Peyer's patch (tissue), 4 donors: ENCODE measurements around the gene FUNDC2. TPM values are rescaled to one million over a fixed set of nuclear protein-coding genes. Genes with fewer than 3 reads are reported as not detected.
A peak's percentile ranks its signal among the peaks of the same experiment; 100 is the strongest.

Source experiments
- DNase-seq, 3 donors: peaks; one replicate each; pipeline ENCODE4 v3.0.0-alpha.2; 2017 to 2019
- H3K27ac ChIP-seq, 4 donors: fragments of 200-600 bp; sonication (generic); one replicate each; pipeline ENCODE4 v1.5.1; 2016 to 2019
- H3K27me3 ChIP-seq, 2 donors: fragments of 200-600 bp; sonication (generic); one replicate each; pipeline ENCODE4 v1.5.1; 2019
- H3K36me3 ChIP-seq, 3 donors: fragments of 200-600 bp; sonication (generic); one replicate each; pipeline ENCODE4 v1.5.1; 2016 to 2019
- H3K4me1 ChIP-seq, 4 donors: fragments of 200-600 bp; sonication (generic); one replicate each; pipeline ENCODE4 v1.5.1; 2016 to 2019
- H3K4me3 ChIP-seq, 4 donors: fragments of 200-600 bp; sonication (generic); 1 replicate in 3 of 4; 2 replicates in 1 of 4; pipeline ENCODE4 v1.5.1; 2016 to 2019; ENCODE audit warnings: mild to moderate bottlenecking in 1 of 4
- H3K9me3 ChIP-seq, 4 donors: fragments of 200-600 bp; sonication (generic); one replicate each; pipeline ENCODE4 v1.5.1; 2016 to 2019; ENCODE audit warnings: mild to moderate bottlenecking in 1 of 4
- POLR2A ChIP-seq, 2 donors: fragments of 450-650 bp; IDR thresholded peaks; one replicate each; pipeline ENCODE4 v1.5.1; 2017; ENCODE audit warnings: antibody characterized with exemption in 2 of 2, mild to moderate bottlenecking in 2 of 2, moderate library complexity in 2 of 2
- total RNA-seq, 4 donors: library from RNA; depleted of rRNA; stranded (reverse); fragments of >200 nt; gene quantifications; one replicate each; pipeline ENCODE4 v1.1.0, GENCODE V29; 2016
- TF ChIP-seq, protein P1 (sequence below), 6 experiments: fragments of 450-650 bp in 4 of 6; fragments of 200-600 bp in 2 of 6; sonication (generic) in 1 of 6; IDR thresholded peaks; one replicate each; pipeline ENCODE4 v1.5.1; 2017 to 2019; ENCODE audit warnings: antibody characterized with exemption in 6 of 6, mild to moderate bottlenecking in 3 of 6, moderate library complexity in 1 of 6

The FUNDC2 gene
- total RNA-seq, 4 donors from 2014 or later, result 20.7 to 41.7 (median 35.1) TPM

DNA sequence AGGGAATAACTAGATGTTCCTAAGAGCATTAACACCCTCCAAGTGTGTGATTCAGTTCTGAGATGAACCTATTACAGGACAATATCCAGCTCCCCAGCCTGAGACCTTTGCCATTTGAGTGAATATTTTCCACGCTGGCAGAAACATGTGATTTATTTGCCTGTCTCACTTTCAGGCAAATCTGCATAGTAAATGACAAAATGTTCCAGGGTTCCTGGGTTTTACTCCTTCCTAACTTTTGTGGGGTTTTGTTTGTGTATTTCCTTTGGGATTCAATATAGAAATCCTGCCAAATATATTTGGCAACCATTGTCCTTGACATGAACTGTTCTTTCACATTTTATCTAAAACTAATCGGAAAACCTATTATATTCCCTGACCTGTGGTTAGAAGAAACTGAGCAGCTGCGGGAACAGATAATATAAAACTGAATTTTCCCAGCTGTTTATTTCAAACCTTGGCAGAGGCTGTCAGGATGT, 16.6 kb upstream of the FUNDC2 start:
- H3K4me1 ChIP-seq, result no peaks in the 10 kb centered on the region
- TF ChIP-seq, protein P1, sequence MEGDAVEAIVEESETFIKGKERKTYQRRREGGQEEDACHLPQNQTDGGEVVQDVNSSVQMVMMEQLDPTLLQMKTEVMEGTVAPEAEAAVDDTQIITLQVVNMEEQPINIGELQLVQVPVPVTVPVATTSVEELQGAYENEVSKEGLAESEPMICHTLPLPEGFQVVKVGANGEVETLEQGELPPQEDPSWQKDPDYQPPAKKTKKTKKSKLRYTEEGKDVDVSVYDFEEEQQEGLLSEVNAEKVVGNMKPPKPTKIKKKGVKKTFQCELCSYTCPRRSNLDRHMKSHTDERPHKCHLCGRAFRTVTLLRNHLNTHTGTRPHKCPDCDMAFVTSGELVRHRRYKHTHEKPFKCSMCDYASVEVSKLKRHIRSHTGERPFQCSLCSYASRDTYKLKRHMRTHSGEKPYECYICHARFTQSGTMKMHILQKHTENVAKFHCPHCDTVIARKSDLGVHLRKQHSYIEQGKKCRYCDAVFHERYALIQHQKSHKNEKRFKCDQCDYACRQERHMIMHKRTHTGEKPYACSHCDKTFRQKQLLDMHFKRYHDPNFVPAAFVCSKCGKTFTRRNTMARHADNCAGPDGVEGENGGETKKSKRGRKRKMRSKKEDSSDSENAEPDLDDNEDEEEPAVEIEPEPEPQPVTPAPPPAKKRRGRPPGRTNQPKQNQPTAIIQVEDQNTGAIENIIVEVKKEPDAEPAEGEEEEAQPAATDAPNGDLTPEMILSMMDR (IDR thresholded peaks at IDR 0.05), result no peak
- no peak for TF ChIP-seq POLR2A (IDR thresholded peaks at IDR 0.05)
- H3K27me3 ChIP-seq, result no peaks in the 10 kb centered on the region
- no peak overlapping the region for H3K27ac ChIP-seq
- no peak overlapping the region for H3K4me3 ChIP-seq
- DNase-seq, result no peak
- no peaks in the 10 kb centered on the region for H3K9me3 ChIP-seq
- H3K36me3 ChIP-seq, result no peaks in the 10 kb centered on the region

DNA sequence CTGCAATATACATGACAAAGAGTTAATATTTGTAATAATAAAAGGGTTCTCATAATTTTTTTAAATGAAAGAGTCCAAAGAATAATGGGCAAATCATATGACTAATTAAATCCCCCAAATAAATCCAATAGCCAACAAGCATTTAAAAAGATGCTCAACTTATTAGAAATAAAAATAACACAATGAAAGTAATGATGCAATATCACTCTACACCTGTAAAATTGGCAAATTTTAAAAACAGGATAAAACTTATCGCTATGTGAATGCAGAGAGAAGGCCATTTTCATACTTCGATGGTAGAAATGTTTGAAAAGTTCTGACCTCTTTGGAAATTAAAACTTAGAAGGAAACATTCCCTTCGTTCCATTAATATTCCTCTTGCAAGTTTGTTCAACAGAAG, 6.1 kb upstream of the FUNDC2 start:
- no peak overlapping the region for H3K4me3 ChIP-seq
- H3K36me3 ChIP-seq, result no peaks in the 10 kb centered on the region
- no peak for DNase-seq
- no peaks in the 10 kb centered on the region for H3K4me1 ChIP-seq
- H3K27me3 ChIP-seq, result no peaks in the 10 kb centered on the region
- TF ChIP-seq, protein P1 (IDR thresholded peaks at IDR 0.05), result no peak
- no peak for TF ChIP-seq POLR2A (IDR thresholded peaks at IDR 0.05)
- H3K9me3 ChIP-seq, result no peaks in the 10 kb centered on the region
- no peak overlapping the region for H3K27ac ChIP-seq

DNA sequence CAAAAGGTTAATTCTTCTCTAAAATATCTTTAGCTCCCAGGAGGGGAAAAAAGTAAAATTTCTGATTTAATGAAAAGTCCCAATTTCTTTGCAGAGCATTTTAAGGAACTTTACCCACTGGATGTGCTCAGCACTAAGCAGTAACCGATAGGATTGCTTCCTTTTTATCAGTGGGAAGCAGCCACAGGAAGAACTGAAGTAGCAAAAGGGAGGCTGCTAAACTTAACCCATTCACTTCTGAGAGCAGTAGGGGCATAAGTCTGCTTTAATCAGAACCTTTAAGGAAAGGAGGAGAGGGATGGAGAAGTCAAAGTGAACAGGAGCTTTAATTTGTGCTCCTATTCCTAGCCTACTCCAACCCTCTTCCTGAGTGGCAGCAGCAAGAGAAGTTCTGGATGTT, 4.1 kb upstream of the FUNDC2 start, which contains the start of gene F8:
Gene F8, minus strand, starts transcription at position 139 of the 400 bp plus-strand sequence. CDS start 171 bp downstream, outside the sequence.
- DNase-seq, result no peak
- Histone ChIP-seq H3K27me3 (no peaks in the 10 kb centered on the region), H3K4me3 (no peak within 1 kb of the TSS), H3K9me3 (no peaks in the 10 kb centered on the region), H3K27ac (no peak within 1 kb of the TSS), H3K4me1 (no peaks in the 10 kb centered on the region), H3K36me3 (no peaks in the 10 kb centered on the region)
- TF ChIP-seq, protein P1 (IDR thresholded peaks at IDR 0.05), result no peak
- no peak for TF ChIP-seq POLR2A (IDR thresholded peaks at IDR 0.05)

DNA sequence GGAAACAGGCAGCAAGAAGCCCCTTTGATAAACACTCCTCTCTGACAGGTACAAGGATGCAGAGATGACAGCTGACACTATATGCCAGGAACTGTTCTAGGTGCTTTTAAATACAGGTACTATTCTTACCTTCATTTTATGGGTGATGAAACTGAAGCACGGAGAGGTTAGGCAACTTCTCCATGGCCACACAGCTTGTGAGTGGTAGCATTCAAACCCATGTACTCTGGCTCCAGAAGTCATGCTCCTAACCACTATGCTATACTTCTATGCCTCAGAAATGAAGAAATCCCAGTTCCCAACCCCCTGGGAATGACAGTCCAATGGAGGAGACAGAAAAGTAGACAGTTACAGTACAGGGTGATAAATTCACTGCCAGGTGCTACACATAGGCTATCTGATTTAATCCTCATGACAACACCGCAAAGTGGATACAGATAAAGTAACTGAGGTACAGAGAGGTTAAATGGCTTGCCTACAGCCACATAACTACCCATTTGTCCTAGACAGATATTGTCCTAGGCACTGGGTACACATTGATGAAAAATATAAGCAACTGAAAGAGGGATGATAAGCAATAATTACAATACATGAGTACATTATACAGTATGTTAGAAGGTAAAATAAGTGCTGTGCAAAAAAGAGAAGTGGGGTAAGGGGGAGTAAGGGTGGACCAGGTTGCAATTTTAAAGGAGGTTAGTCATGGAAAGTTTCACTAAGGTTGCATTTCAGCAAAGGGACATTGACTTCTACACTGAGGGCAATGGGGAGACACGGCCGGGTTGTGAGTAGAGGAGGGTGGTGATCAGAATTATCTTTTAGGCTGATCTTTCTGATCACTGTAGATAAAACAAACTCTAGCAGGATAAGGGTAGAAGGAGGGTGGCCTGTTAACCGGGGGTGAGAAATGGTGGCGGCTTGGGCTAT, 2.5 kb upstream of the FUNDC2 start:
- no peak for DNase-seq
- TF ChIP-seq POLR2A (IDR thresholded peaks at IDR 0.05), result no peak
- TF ChIP-seq, protein P1 (IDR thresholded peaks at IDR 0.05), result no peak
- H3K4me3 ChIP-seq, result no peak overlapping the region
- no peaks in the 10 kb centered on the region for H3K27me3 ChIP-seq
- H3K4me1 ChIP-seq, result peaks cover 0 to 8% (median 0%) of the 10 kb centered on the region in 4 donors
- H3K36me3 ChIP-seq, result no peaks in the 10 kb centered on the region
- H3K9me3 ChIP-seq, result no peaks in the 10 kb centered on the region
- H3K27ac ChIP-seq, result no peak overlapping the region

DNA sequence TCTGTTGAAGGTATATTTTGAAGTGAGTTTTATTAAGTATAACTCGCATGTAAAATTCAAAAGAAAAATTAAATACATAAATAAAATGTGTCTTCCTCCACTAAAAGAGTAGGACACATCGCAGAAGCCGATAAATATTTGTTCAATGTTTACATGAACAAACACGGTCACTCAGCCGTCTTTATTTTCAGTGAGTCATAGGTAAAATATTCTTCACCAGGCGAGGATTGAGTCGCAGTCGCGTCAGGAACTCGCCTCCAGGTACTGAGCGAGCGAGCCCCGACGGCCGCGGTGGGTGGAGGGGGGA, 271 bp upstream of the FUNDC2 start:
- TF ChIP-seq POLR2A (IDR thresholded peaks at IDR 0.05), result no peak
- TF ChIP-seq, protein P1 (IDR thresholded peaks at IDR 0.05), result no peak
- H3K27me3 ChIP-seq, result no peaks in the 10 kb centered on the region
- DNase-seq, result no peak
- peaks cover 0 to 9% (median 0%) of the 10 kb centered on the region in 4 donors for H3K4me1 ChIP-seq
- no peaks in the 10 kb centered on the region for H3K36me3 ChIP-seq
- H3K9me3 ChIP-seq, result no peaks in the 10 kb centered on the region
- peak overlapping the region; percentile 55 to 73 (median 64) for H3K4me3 ChIP-seq
- peak overlapping the region; percentile 90 to 99 (median 97) for H3K27ac ChIP-seq
